Limb (tissue), 2 donors: Measurements from ENCODE around the gene PRSS22.

ENCODE experiments used
- DNase-seq, 2 donors: peaks; one replicate each; pipeline ENCODE4 v3.0.0-alpha.2; 2016; ENCODE audit errors: extremely low spot score in 2 of 2

Gene PRSS22

DNA sequence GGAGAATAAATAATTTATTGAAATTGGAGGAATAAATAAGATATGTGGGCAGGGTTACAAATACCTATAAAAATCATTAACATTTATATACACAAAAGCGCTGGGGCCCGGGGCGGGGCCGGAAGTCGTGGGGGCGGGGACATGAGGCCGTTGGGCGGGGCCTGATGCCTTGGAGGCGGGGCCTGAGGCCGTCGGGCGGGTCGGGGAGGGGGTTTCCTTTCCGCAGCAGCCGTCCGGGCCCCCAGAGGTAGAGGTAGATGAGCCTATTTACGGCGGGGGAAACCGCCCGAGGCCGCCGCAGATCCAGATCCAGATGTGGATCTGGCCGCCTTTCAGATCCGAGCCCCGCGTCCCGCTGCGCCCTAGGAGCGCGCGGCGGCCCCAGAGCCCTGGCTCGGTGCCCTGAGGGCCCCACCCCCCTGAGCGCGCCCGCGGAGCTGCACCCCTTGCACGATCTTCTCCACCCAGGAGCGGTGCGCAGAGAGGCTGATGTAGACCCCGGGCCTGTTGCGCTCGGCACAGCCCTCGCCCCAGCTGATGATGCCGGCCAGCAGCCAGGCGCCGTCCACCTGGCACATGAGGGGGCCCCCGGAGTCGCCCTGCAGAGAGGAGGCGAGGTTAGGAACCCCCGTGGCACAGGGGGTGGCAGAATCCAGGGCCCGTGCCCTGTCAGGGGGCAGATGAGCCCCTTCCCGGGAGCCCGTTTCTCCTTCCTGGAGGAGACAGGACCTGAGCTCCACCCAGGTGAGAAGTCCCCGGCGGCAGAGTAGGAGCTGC, 5.1 kb downstream of the PRSS22 start:
- no peak for DNase-seq

DNA sequence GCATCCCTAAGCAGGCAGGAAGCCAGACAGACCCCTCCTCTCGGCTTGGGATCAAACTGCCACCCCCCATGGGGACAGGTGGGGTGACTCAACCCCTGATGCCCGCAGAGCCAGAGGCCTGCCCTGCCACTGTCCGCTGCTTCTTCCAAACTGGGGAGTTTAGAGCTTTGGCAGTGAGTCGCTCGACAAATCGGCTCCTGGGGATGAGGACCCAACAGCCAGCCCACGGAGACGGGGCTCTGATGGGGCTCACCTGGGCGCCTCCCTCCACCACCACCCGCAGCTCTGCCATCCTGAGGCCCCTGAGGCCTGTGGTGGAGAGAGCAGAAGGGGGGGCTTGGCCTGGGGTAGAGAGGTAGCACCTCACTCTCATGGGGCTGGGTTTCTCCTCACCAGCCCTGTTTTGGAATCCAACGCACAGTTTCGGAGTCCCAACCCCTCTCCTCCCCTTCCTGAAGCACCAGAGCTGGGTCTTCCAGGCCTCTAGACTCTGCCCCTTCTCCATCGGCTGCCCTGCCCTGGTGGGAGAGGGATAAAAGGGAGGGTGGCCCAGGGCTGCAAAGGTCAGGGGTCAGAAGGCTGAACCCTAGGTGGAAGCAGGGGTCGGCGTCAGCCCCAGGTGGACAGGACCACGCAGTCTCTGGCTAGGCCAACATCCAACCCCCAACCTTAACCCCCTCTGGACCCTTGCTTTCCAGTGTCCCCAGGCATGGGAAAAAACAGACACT, 5.8 kb downstream of the PRSS22 start:
- DNase-seq, result no peak

DNA sequence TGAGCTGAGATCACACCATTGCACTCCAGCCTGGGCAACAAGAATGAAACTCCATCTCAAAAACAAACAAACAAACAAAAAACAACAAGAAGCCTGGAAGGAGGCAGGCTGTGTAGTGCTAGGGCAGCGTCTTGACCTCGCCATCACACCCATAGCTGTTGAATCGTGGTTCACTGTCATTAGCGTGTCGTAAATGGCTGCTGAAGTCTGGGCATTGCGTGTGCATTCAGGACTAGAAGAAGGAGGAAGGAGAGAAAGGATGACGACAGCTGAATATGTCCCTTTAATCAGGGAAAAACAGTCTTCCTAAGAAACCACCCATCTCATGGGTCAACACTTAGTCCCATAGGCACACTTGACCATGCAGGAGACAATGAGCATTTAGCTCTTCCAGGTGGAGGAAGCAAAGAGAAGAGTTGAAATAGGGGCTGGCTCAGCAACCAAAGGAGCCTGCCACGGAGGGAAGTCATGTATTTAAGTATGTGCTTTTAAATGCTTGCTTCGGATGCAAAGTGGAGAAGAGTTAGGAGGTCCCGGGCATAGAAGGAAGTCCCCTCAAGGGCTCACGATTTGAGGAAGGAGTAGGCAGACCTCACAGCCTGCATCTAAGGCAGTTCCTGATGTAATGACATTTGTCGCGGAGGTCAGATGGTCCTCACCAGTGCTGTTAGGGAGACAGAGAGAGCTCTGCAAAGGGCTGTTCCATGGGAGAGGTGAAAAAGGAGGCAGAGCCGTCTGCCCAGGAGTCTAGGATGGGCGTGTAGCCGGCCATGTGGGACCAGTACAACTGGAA, 8.8 kb downstream of the PRSS22 start:
- DNase-seq, result no peak

DNA sequence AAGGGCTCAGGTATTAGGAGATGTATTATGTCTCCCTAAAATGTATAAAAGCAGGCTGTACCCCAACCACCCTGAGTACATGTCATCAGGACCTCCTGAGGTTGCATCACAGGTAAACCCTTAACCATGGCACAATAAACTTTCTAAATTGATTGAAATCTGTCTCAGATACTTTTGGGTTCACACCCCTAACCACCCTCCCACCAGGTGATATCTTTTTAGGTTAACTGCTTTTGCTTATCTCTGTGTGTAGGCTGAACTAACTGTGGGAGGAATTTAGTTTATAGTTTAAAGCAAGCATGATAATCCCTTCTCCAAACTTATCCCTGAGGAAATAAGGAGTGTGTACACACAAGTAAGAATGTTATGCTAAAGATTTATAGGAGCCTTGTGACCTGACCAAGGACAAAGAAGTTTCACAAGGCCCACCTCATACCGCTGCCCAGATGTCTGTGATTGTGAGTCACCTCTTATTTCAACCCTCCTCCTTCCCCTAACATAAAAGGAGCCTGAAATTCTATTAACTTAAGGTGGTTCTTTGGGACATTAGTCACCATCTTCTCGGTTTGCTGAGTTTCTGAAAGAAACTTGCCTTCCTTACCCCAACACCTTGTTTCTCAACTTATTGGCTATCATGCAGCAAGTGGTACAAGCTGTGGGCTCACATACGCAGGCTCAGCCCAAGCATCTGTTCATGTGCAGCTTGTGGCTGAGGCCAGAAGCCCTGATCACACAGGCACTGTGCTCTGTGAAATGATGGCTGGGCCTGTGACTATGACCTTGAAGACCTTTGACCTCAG, 11.3 kb downstream of the PRSS22 start:
- no peak for DNase-seq

GRCh38 chr16:2845116-2845515, 12.9 kb downstream of the PRSS22 start:
- DNase-seq, result no peak

DNA sequence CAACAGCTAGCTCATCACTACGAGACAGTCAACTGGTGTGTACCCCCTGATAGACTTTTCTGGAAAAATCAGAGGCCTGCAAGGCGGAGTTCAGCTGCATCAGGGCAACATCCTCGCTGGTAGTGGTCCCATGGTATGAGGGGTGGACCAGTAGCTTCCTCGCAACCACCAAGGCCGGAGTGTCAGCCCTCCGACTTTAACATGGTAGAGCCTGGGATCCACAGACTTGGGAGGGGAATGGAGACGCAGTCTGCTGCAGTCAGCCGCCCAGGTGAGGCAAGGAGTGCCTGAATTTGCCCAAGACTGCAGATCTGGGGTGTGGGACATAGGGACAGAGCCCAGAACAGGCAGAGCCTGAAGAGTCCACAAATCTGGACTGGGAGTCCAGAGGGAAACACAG, 14.4 kb downstream of the PRSS22 start:
- DNase-seq, result no peak

DNA sequence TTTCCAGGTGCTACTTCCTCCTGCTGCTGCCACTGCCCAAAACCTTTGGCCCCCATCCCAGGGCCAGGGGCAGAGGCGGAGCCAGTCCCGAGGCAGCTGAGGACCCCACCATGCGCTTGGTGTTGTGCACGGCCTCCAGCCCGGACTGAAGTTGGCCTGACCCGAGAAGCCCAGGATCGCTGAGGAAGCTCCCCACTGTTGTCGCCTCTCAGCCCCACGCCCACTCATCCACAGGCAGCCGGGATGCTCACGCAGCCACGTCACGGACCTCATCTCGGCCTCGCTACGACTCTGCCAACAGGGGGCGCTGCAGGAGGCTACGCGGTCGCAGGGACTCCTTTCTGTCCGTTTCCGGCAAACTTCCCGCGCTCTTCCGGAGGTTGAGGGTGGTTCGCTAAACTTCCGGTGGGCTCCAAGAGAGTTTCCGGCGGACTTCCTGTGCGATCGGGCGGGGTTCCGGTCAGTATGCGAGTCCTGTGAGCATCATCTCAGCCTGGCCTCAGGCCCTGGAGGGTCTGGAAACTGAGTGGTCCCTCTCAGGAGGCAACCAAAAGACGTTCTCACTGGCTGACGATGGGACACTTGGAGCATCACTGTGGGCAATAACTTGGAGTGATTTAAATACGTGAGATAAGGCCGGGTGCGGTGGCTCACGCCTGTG, 15.5 kb downstream of the PRSS22 start:
- peak in 1 of 2 donors; percentile 32 for DNase-seq

DNA sequence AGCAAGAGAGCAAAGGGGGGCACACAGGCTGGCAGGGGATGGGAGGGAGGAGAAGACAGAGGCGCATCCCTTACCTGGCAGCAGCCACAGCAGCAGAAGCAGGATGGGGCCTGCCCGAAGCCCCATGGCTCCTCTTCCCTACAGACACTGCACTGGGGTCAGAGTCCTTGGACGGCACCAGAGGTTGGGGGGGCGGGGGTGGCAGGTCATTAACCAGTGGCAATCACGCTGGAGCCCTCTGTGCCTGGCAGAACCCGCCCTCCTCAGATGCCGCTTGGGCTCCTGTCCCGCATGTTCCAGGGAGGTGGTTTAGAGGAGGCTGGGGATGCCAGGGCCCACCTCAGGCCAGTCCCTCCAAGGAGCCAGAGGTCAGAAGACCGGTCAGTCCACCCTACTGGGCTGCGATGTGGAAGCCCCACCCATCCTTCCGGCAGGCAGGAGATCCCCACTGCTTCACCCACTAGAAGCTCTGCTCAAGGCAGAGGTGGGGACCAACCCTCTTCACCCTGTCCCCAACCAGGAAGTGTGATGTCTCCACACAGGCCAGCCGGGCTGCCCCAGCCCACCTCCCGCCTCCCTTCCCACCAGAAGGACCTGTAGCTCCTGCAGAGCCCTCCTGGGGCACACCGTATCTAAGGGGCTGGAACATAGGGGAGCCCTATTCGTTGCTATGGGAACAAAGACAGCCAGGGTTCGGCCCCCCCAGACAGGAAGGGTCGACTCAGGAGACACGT, 16.2 kb downstream of the PRSS22 start:
- DNase-seq, result peak in 1 of 2 donors; percentile 11

GRCh38 chr16:2840914-2841313, 17.1 kb downstream of the PRSS22 start:
- peak in 1 of 2 donors; percentile 8 for DNase-seq

- peak in 1 of 2 donors; percentile 18 for DNase-seq
Measured at GRCh38 chr16:2839650-2840450, 18.1 kb downstream of the PRSS22 start.

DNA sequence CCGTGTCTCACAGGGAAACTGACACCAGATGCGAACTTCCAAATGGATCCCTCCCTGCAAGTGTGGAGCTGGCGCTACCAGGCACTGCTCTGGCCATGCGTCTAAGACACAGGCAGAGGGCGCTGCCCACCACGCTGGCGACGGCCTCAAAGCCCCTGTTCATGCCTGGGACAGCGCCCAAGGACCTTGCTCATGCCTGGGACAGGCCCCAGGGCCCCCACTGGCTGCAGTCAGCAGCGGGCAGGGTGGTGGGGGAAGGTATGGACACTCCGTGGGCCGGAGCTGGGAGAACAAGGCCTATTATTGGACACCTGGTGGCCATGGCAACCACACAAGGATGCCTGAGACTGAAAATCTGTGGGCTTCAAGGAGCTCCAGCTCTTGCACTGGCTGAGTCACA, 19.0 kb downstream of the PRSS22 start:
- peak; percentile 42 to 70 for DNase-seq

DNA sequence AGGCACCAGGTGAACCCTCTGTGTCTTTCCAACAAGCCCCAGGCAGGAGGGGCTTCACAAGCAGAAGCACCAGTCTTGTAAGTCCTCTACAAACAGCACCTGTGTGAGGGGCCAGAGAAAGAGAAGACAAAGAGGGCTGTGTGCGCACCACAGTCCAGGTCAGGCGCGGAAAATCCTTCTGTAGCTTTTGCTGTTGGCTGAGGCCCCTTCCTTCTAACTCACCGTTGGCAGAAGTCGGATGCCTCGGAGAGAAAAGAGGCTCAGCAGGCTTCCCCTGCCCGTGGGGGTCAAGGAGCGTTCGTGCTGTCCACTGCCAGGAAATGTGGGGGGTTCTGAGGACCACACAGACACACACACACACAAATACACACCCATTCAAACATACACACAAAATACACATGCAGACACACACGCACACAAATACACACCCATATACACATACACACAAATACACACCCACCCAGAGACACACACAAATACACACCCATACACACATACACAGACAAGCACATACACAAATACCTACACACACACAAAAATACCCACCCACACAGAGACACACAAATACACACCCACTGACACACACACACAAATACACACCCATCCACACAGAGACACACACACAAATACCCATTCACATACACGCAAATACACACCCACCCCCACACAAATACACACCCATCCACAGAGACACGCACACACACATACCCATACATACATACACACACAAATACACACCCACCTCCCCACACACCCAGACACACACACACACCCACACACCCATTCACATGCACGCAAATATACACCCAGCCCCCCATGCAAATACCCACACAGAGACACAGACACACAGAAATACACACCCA, 21.1 kb downstream of the PRSS22 start:
- no peak for DNase-seq

DNA sequence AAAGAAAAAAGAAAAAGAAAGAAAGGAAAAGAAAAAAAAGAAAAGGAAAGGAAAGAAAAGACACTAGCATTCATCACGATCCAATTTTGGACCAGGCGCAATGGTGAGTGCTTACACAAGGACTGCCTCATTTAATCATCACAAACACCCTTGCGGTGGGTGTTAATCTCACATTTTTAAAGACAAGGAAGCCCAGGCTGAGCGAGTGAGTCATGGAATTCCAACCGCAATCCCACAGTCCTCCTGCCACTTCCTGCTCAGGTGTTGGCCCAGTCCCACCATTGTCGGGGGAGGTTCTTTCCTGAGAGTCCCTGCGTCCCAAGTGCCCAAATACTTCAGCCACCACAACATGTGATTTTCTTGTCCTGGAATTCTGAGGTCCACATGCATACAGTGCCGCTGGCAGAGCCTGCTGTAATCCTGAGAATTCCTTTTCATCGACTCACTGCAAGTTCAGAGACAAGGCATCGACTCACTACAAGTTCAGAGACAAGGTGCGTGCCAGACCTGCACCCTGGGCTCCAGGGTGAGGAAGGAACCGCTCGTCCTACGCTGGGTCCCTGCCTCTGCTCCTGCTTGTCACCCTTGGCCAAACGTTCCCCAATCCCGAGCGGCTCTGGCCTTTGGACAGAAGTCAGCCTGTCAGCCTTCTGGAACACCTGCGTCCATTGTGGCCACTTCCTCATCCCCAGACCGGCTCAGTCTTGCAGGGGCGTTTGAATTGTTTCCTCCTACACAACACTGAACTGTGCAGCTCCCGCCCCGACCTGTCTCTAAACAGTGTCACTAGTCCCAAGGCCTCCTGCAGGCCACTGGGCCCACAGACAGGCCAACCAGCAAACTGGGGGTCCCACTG, 22.1 kb downstream of the PRSS22 start:
- DNase-seq, result no peak

DNA sequence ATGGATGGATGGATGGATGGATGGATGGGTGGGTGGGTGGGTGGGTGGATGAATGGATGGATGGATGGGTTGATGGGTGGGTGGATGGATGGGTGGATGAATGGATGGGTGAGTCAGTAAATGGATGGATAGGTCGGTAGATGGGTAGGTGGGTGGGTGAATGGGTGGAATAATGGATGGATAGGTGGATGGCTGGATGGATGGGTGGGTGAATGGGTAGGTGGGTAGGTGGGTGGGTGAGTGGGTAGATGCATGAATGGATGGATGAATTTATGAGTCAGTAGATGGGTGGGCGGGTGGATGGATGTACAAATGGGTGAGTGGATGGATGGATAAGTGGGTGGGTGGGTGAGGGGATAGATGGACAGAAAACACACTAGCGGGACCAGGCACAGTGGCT, 23.0 kb downstream of the PRSS22 start:
- no peak for DNase-seq

GRCh38 chr16:2833776-2834175, 24.2 kb downstream of the PRSS22 start:
- no peak for DNase-seq

DNA sequence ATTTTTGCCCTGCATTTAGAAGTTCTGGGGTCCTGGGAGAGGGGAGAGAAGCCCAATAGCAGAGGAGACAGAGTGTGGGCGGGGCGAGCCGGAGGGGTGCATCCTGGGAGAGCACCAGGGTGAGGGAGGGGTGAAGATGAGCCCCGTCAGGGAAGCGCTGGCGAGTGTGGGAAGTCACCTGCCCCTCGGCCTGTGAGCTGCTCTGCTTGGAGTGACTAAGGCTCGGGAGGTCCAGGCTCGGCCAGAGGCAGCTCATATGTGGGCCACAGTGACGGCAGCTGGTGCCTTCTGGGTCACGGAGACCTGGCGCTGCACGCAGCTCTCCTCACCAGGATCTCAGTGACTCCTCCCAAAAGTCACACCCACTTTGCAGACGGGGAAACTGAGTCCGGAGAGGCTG, 26.8 kb downstream of the PRSS22 start:
- DNase-seq, result no peak

GRCh38 chr16:2830355-2830695, 27.6 kb downstream of the PRSS22 start:
- DNase-seq, result no peak
